ENCODE measurements around the gene ACAD8. TPM values are rescaled to one million over a fixed set of nuclear protein-coding genes. Genes with fewer than 3 reads are reported as not detected.
"Not testable (repeated sequence)": the region's sequence is repeated elsewhere in the genome, so short reads cannot be mapped to it uniquely, and the experiment has no call there.

ACAD8 gene
- total RNA-seq, 1 experiment from 2014 or later: 25.9 TPM

- DNase-seq (ENCODE audit: low spot score): peak; percentile 79
These were observed 13.5 kb downstream of the ACAD8 start for GRCh38 chr11:134266841-134267251.

GRCh38 chr11:134267461-134267860 lies 14.1 kb downstream of the ACAD8 start:
- DNase-seq (ENCODE audit: low spot score): no peak

- no peak for DNase-seq (ENCODE audit: low spot score)
These were observed 14.6 kb downstream of the ACAD8 start for GRCh38 chr11:134267966-134268365.

- peak; percentile 62 for DNase-seq (ENCODE audit: low spot score)
These were observed 16.9 kb downstream of the ACAD8 start for GRCh38 chr11:134270250-134270714.

- no peak for DNase-seq (ENCODE audit: low spot score)
These were observed 18.6 kb downstream of the ACAD8 start for GRCh38 chr11:134271978-134272377.

GRCh38 chr11:134272381-134273316 lies 19.3 kb downstream of the ACAD8 start:
- DNase-seq (ENCODE audit: low spot score): no peak

GRCh38 chr11:134273317-134273712 lies 19.9 kb downstream of the ACAD8 start:
- no peak for DNase-seq (ENCODE audit: low spot score)

- no peak for DNase-seq (ENCODE audit: low spot score)
These were observed 21.8 kb downstream of the ACAD8 start for GRCh38 chr11:134275188-134275533.

GRCh38 chr11:134275534-134276395 lies 22.4 kb downstream of the ACAD8 start, which contains the start of gene GLB1L3:
Gene GLB1L3 (plus strand): TSS chr11:134276379. CDS start chr11:134276741, 362 bp downstream.
- no peak for DNase-seq (ENCODE audit: low spot score)

GRCh38 chr11:134276396-134277182 lies 23.2 kb downstream of the ACAD8 start:
- no peak for DNase-seq (ENCODE audit: low spot score)

GRCh38 chr11:134277183-134278001 lies 24.0 kb downstream of the ACAD8 start:
- no peak for DNase-seq (ENCODE audit: low spot score)

- no peak for DNase-seq (ENCODE audit: low spot score)
These were observed 25.0 kb downstream of the ACAD8 start for GRCh38 chr11:134278356-134278755.

GRCh38 chr11:134281635-134282034 lies 28.3 kb downstream of the ACAD8 start:
- DNase-seq (ENCODE audit: low spot score): not testable (repeated sequence)

- DNase-seq (ENCODE audit: low spot score): no peak
These were observed 29.0 kb downstream of the ACAD8 start for GRCh38 chr11:134282121-134283045.

- DNase-seq (ENCODE audit: low spot score): no peak
These were observed 30.3 kb downstream of the ACAD8 start for GRCh38 chr11:134283461-134284230.

- not testable (repeated sequence) for DNase-seq (ENCODE audit: low spot score)
These were observed 31.0 kb downstream of the ACAD8 start for GRCh38 chr11:134284349-134284748.

GRCh38 chr11:134287561-134287960 lies 34.2 kb downstream of the ACAD8 start:
- no peak for DNase-seq (ENCODE audit: low spot score)

GRCh38 chr11:134288486-134288885 lies 35.1 kb downstream of the ACAD8 start:
- DNase-seq (ENCODE audit: low spot score): no peak

- DNase-seq (ENCODE audit: low spot score): no peak
These were observed 35.8 kb downstream of the ACAD8 start for GRCh38 chr11:134289167-134289566.
